Measurements from ENCODE around the gene KPNB1.
A peak's percentile ranks its signal among the peaks of the same experiment; 100 is the strongest.

The KPNB1 gene

GRCh38 chr17:47728214-47728877 is 78.6 kb downstream of the KPNB1 start:
- DNase-seq (ENCODE audit: low read depth in 1 of 2, low spot score in 1 of 2) = no peak

- DNase-seq (ENCODE audit: low read depth in 1 of 2, low spot score in 1 of 2) = no peak
Measured at GRCh38 chr17:47729476-47729875, 79.8 kb downstream of the KPNB1 start.

- DNase-seq (ENCODE audit: low read depth in 1 of 2, low spot score in 1 of 2) = no peak
Measured at GRCh38 chr17:47730681-47731080, 81.0 kb downstream of the KPNB1 start.

- DNase-seq (ENCODE audit: low read depth in 1 of 2, low spot score in 1 of 2) = no peak
Measured at GRCh38 chr17:47731396-47731795, 81.7 kb downstream of the KPNB1 start.

GRCh38 chr17:47732399-47733046 is 82.8 kb downstream of the KPNB1 start:
- no peak for DNase-seq (ENCODE audit: low read depth in 1 of 2, low spot score in 1 of 2)

- DNase-seq (ENCODE audit: low read depth in 1 of 2, low spot score in 1 of 2) = peak; percentile 77 to 86
Measured at GRCh38 chr17:47733047-47733673, 83.4 kb downstream of the KPNB1 start, which contains the start of gene TBX21. Gene TBX21 (plus strand): TSS chr17:47733236. CDS start chr17:47733455, 219 bp downstream.

- no peak for DNase-seq (ENCODE audit: low read depth in 1 of 2, low spot score in 1 of 2)
Measured at GRCh38 chr17:47733674-47734410, 84.1 kb downstream of the KPNB1 start.

- no peak for DNase-seq (ENCODE audit: low read depth in 1 of 2, low spot score in 1 of 2)
Measured at GRCh38 chr17:47735139-47735464, 85.4 kb downstream of the KPNB1 start.

All from activated CD4-positive, alpha-beta T cell treated with anti-CD3 and anti-CD28 coated beads, Interleukin-2, amount 50 U/mL, for 24 hours (primary cell).